ENCODE results near the gene SELENBP1. TPM values are rescaled to one million over a fixed set of nuclear protein-coding genes. Genes with fewer than 3 reads are reported as not detected.

Gene SELENBP1
- not detected for polyA plus RNA-seq (2012; ENCODE audit: missing spikeins)

- TF ChIP-seq TAF1 (IDR thresholded peaks at IDR 0.05; ENCODE audit: borderline replicate concordance, low read depth, low read length) (no peak), POLR2AphosphoS5 (IDR thresholded peaks at IDR 0.05; ENCODE audit: low read depth, low read length) (no peak), POLR2A (IDR thresholded peaks at IDR 0.05; ENCODE audit: low read depth, low read length) (no peak)
- FAIRE-seq (no peak), DNase-seq (ENCODE audit: insufficient read length) (no peak)
Measured at GRCh38 chr1:151372058-151372934, at the start of gene SELENBP1. Gene SELENBP1 (minus strand): TSS chr1:151372705. CDS start chr1:151372641, 64 bp downstream.

GRCh38 chr1:151419819-151420218 lies 47.3 kb upstream of the SELENBP1 start:
- DNase-seq (ENCODE audit: insufficient read length) (no peak), FAIRE-seq (no peak)
- no peak for TF ChIP-seq TAF1 (IDR thresholded peaks at IDR 0.05; ENCODE audit: borderline replicate concordance, low read depth, low read length)
- no peak for TF ChIP-seq POLR2AphosphoS5 (IDR thresholded peaks at IDR 0.05; ENCODE audit: low read depth, low read length)
- no peak for TF ChIP-seq POLR2A (IDR thresholded peaks at IDR 0.05; ENCODE audit: low read depth, low read length)

GRCh38 chr1:151418081-151418480 lies 45.6 kb upstream of the SELENBP1 start:
- FAIRE-seq = no peak
- TF ChIP-seq POLR2A (IDR thresholded peaks at IDR 0.05; ENCODE audit: low read depth, low read length) (no peak), TAF1 (IDR thresholded peaks at IDR 0.05; ENCODE audit: borderline replicate concordance, low read depth, low read length) (no peak), POLR2AphosphoS5 (IDR thresholded peaks at IDR 0.05; ENCODE audit: low read depth, low read length) (no peak)
- no peak for DNase-seq (ENCODE audit: insufficient read length)

GRCh38 chr1:151416231-151416630 lies 43.7 kb upstream of the SELENBP1 start:
- no peak for DNase-seq (ENCODE audit: insufficient read length)
- no peak for FAIRE-seq
- TF ChIP-seq POLR2A (IDR thresholded peaks at IDR 0.05; ENCODE audit: low read depth, low read length) (no peak), TAF1 (IDR thresholded peaks at IDR 0.05; ENCODE audit: borderline replicate concordance, low read depth, low read length) (no peak), POLR2AphosphoS5 (IDR thresholded peaks at IDR 0.05; ENCODE audit: low read depth, low read length) (no peak)

- DNase-seq (ENCODE audit: insufficient read length) = no peak
- no peak for FAIRE-seq
- TF ChIP-seq TAF1 (IDR thresholded peaks at IDR 0.05; ENCODE audit: borderline replicate concordance, low read depth, low read length) (no peak), POLR2AphosphoS5 (IDR thresholded peaks at IDR 0.05; ENCODE audit: low read depth, low read length) (no peak), POLR2A (IDR thresholded peaks at IDR 0.05; ENCODE audit: low read depth, low read length) (no peak)
Measured at GRCh38 chr1:151411884-151412283, 39.4 kb upstream of the SELENBP1 start.

- DNase-seq (ENCODE audit: insufficient read length) (no peak), FAIRE-seq (no peak)
- TF ChIP-seq POLR2A (IDR thresholded peaks at IDR 0.05; ENCODE audit: low read depth, low read length) = no peak
- TF ChIP-seq POLR2AphosphoS5 (IDR thresholded peaks at IDR 0.05; ENCODE audit: low read depth, low read length) = no peak
- TF ChIP-seq TAF1 (IDR thresholded peaks at IDR 0.05; ENCODE audit: borderline replicate concordance, low read depth, low read length) = no peak
Measured at GRCh38 chr1:151408891-151409290, 36.4 kb upstream of the SELENBP1 start.

GRCh38 chr1:151407304-151407703 lies 34.8 kb upstream of the SELENBP1 start:
- no peak for DNase-seq (ENCODE audit: insufficient read length)
- TF ChIP-seq POLR2A (IDR thresholded peaks at IDR 0.05; ENCODE audit: low read depth, low read length) (no peak), TAF1 (IDR thresholded peaks at IDR 0.05; ENCODE audit: borderline replicate concordance, low read depth, low read length) (no peak), POLR2AphosphoS5 (IDR thresholded peaks at IDR 0.05; ENCODE audit: low read depth, low read length) (no peak)
- FAIRE-seq = no peak

- DNase-seq (ENCODE audit: insufficient read length) (no peak), FAIRE-seq (no peak)
- no peak for TF ChIP-seq POLR2A (IDR thresholded peaks at IDR 0.05; ENCODE audit: low read depth, low read length)
- no peak for TF ChIP-seq POLR2AphosphoS5 (IDR thresholded peaks at IDR 0.05; ENCODE audit: low read depth, low read length)
- TF ChIP-seq TAF1 (IDR thresholded peaks at IDR 0.05; ENCODE audit: borderline replicate concordance, low read depth, low read length) = no peak
Measured at GRCh38 chr1:151406176-151406575, 33.7 kb upstream of the SELENBP1 start.

- TF ChIP-seq POLR2A (IDR thresholded peaks at IDR 0.05; ENCODE audit: low read depth, low read length) = no peak
- DNase-seq (ENCODE audit: insufficient read length) = no peak
- no peak for FAIRE-seq
Measured at GRCh38 chr1:151405187-151405951, 32.9 kb upstream of the SELENBP1 start.

GRCh38 chr1:151403612-151404011 lies 31.1 kb upstream of the SELENBP1 start:
- DNase-seq (ENCODE audit: insufficient read length) = no peak
- no peak for FAIRE-seq
- no peak for TF ChIP-seq POLR2A (IDR thresholded peaks at IDR 0.05; ENCODE audit: low read depth, low read length)
- TF ChIP-seq POLR2AphosphoS5 (IDR thresholded peaks at IDR 0.05; ENCODE audit: low read depth, low read length) = no peak
- TF ChIP-seq TAF1 (IDR thresholded peaks at IDR 0.05; ENCODE audit: borderline replicate concordance, low read depth, low read length) = no peak

GRCh38 chr1:151402764-151403163 lies 30.3 kb upstream of the SELENBP1 start:
- DNase-seq (ENCODE audit: insufficient read length) (no peak), FAIRE-seq (no peak)
- TF ChIP-seq POLR2AphosphoS5 (IDR thresholded peaks at IDR 0.05; ENCODE audit: low read depth, low read length) (no peak), POLR2A (IDR thresholded peaks at IDR 0.05; ENCODE audit: low read depth, low read length) (peak; percentile 43; the same call in 1 of the 2 replicates)

GRCh38 chr1:151401860-151402259 lies 29.4 kb upstream of the SELENBP1 start:
- TF ChIP-seq POLR2AphosphoS5 (IDR thresholded peaks at IDR 0.05; ENCODE audit: low read depth, low read length) = 0 out of 2 replicates have a peak, but pooled peaks have one; percentile 5
- TF ChIP-seq TAF1 (IDR thresholded peaks at IDR 0.05; ENCODE audit: borderline replicate concordance, low read depth, low read length) = no peak
- no peak for TF ChIP-seq POLR2A (IDR thresholded peaks at IDR 0.05; ENCODE audit: low read depth, low read length)
- FAIRE-seq (no peak), DNase-seq (ENCODE audit: insufficient read length) (no peak)
